Measurements from ENCODE around the gene EFCAB6. TPM values are rescaled to one million over a fixed set of nuclear protein-coding genes. Genes with fewer than 3 reads are reported as not detected.

The EFCAB6 gene
- total RNA-seq, 4 donors from 2014 or later: 0.68 to 3.7 (median 0.80) TPM; not detected in 1

- Histone ChIP-seq H3K4me3 (no peak overlapping the region), H3K9me3 (no peaks in the 10 kb centered on the region), H3K27me3 (no peaks in the 10 kb centered on the region), H3K36me3 (no peaks in the 10 kb centered on the region), H3K27ac (no peak overlapping the region), H3K4me1 (no peaks in the 10 kb centered on the region)
- 83 to 86% methylated on average over 3 of the region's 3 CpGs for whole genome bisulfite sequencing, 2 donors (ENCODE audit: low coverage in 1 of 2)
- DNase-seq: no peak
- in situ Hi-C loops (cut with MboI; ENCODE audit: low pct_ligation_motif_present in 1 of 4, low pct_unique_long_range_greater_than_20kb in 1 of 4, low sequenced_read_pairs in 3 of 4) (no loop called here), intact Hi-C loops (cut with DNase I; ENCODE audit: low total_unique reads) (no loop called here)
- TF ChIP-seq POLR2AphosphoS5 (IDR thresholded peaks at IDR 0.05) (no peak), CTCF (IDR thresholded peaks at IDR 0.05) (no peak), EP300 (IDR thresholded peaks at IDR 0.05; ENCODE audit: low read depth) (no peak), POLR2A (IDR thresholded peaks at IDR 0.05) (no peak)
Observed at GRCh38 chr22:43750751-43751150, 61.4 kb downstream of the EFCAB6 start.

DNA sequence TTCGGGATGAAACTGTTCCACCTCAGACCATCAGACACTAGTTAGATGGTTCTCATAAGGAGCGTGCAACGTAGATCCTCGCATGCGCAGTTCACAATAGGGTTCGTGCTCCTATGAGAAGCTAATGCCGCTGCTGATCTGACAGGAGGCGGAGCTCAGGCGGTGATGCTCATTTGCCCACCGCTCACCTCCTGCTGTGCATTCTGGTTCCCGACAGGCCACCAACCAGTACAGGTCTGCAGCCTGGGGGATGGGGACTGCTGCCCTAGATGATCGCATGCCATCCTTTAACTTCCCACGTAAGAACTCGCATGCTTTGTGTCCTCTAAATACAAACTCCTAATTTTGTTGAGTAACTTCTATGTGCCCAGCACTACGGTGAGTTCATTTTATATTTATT, 62.6 kb downstream of the EFCAB6 start:
- Histone ChIP-seq H3K27ac (no peak overlapping the region), H3K9me3 (no peaks in the 10 kb centered on the region), H3K27me3 (no peaks in the 10 kb centered on the region), H3K4me3 (no peak overlapping the region), H3K36me3 (no peaks in the 10 kb centered on the region), H3K4me1 (peaks cover 0 to 10% (median 0%) of the 10 kb centered on the region in 4 donors)
- intact Hi-C loops (cut with DNase I; ENCODE audit: low total_unique reads) (no loop called here), in situ Hi-C loops (cut with MboI; ENCODE audit: low pct_ligation_motif_present in 1 of 4, low pct_unique_long_range_greater_than_20kb in 1 of 4, low sequenced_read_pairs in 3 of 4) (no loop called here)
- 86 to 91% methylated on average over 4 to 14 of the region's 15 CpGs for WGBS, 2 donors (ENCODE audit: low coverage in 1 of 2)
- no peak for TF ChIP-seq POLR2AphosphoS5 (IDR thresholded peaks at IDR 0.05)
- no peak for TF ChIP-seq POLR2A (IDR thresholded peaks at IDR 0.05)
- no peak for TF ChIP-seq CTCF (IDR thresholded peaks at IDR 0.05)
- no peak for TF ChIP-seq EP300 (IDR thresholded peaks at IDR 0.05; ENCODE audit: low read depth)
- no peak for DNase-seq

DNA sequence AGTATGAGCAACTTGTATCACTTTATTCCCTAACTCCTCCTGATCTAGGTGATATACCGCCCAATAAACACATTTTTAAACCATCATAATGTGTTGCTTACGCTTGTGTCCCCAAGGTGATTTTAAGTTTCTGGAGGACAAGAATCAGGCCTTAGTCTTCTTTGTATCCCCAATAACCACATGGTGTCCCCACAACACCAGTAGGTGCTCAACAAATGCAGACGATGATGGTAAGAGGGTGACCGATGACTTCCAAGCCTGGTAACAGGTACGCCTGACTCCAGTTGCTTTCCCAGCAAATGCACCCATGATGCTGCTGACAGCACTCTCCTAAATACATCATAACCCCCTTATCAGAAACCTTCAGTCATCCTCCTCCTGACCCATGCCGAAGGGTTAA, 64.2 kb downstream of the EFCAB6 start:
- Histone ChIP-seq H3K27ac (no peak overlapping the region), H3K27me3 (no peaks in the 10 kb centered on the region), H3K4me1 (peaks cover 0 to 10% (median 0%) of the 10 kb centered on the region in 4 donors), H3K9me3 (no peaks in the 10 kb centered on the region), H3K36me3 (no peaks in the 10 kb centered on the region), H3K4me3 (no peak overlapping the region)
- WGBS, 2 donors (ENCODE audit: low coverage in 1 of 2): 95 to 100% methylated on average over 3 to 6 of the region's 6 CpGs
- in situ Hi-C loops (cut with MboI; ENCODE audit: low pct_ligation_motif_present in 1 of 4, low pct_unique_long_range_greater_than_20kb in 1 of 4, low sequenced_read_pairs in 3 of 4) (no loop called here), intact Hi-C loops (cut with DNase I; ENCODE audit: low total_unique reads) (no loop called here)
- TF ChIP-seq EP300 (IDR thresholded peaks at IDR 0.05; ENCODE audit: low read depth) (no peak), POLR2A (IDR thresholded peaks at IDR 0.05) (no peak), POLR2AphosphoS5 (IDR thresholded peaks at IDR 0.05) (no peak)
- DNase-seq: no peak

- Histone ChIP-seq H3K36me3 (no peaks in the 10 kb centered on the region), H3K27me3 (no peaks in the 10 kb centered on the region), H3K4me3 (no peak overlapping the region), H3K27ac (no peak overlapping the region), H3K9me3 (no peaks in the 10 kb centered on the region), H3K4me1 (peaks cover 0 to 10% (median 0%) of the 10 kb centered on the region in 4 donors)
- in situ Hi-C loops (cut with MboI; ENCODE audit: low pct_ligation_motif_present in 1 of 4, low pct_unique_long_range_greater_than_20kb in 1 of 4, low sequenced_read_pairs in 3 of 4) (no loop called here), intact Hi-C loops (cut with DNase I; ENCODE audit: low total_unique reads) (no loop called here)
- DNase-seq: no peak
- 80 to 88% methylated on average over 1 to 6 of the region's 6 CpGs for WGBS, 2 donors (ENCODE audit: low coverage in 1 of 2)
- TF ChIP-seq POLR2A (IDR thresholded peaks at IDR 0.05) (no peak), CTCF (IDR thresholded peaks at IDR 0.05) (no peak), POLR2AphosphoS5 (IDR thresholded peaks at IDR 0.05) (no peak), EP300 (IDR thresholded peaks at IDR 0.05; ENCODE audit: low read depth) (no peak)
Observed at GRCh38 chr22:43747058-43747457, 65.0 kb downstream of the EFCAB6 start.

GRCh38 chr22:43745783-43746356, 66.2 kb downstream of the EFCAB6 start:
- no peak for DNase-seq
- Histone ChIP-seq H3K36me3 (no peaks in the 10 kb centered on the region), H3K9me3 (no peaks in the 10 kb centered on the region), H3K4me3 (no peak overlapping the region), H3K27ac (no peak overlapping the region), H3K27me3 (peaks cover 3% of the 10 kb centered on the region), H3K4me1 (peaks cover 0 to 10% (median 0%) of the 10 kb centered on the region in 4 donors)
- in situ Hi-C loops (cut with MboI; ENCODE audit: low pct_ligation_motif_present in 1 of 4, low pct_unique_long_range_greater_than_20kb in 1 of 4, low sequenced_read_pairs in 3 of 4) (no loop called here), intact Hi-C loops (cut with DNase I; ENCODE audit: low total_unique reads) (no loop called here)
- WGBS, 2 donors (ENCODE audit: low coverage in 1 of 2): 75 to 79% methylated on average over 7 to 13 of the region's 13 CpGs
- no peak for TF ChIP-seq EP300 (IDR thresholded peaks at IDR 0.05; ENCODE audit: low read depth)
- TF ChIP-seq POLR2A (IDR thresholded peaks at IDR 0.05): no peak
- TF ChIP-seq CTCF (IDR thresholded peaks at IDR 0.05): no peak
- no peak for TF ChIP-seq POLR2AphosphoS5 (IDR thresholded peaks at IDR 0.05)

All from transverse colon (tissue), 4 donors.